ENCODE results near the gene NGEF. TPM values are rescaled to one million over a fixed set of nuclear protein-coding genes. Genes with fewer than 3 reads are reported as not detected.

The NGEF gene
- total RNA-seq, 1 experiment from 2014 or later: 1.9 TPM

- no peak overlapping the region for H3K4me3 Mint-ChIP-seq
- Histone ChIP-seq H4K20me1 (ENCODE audit: control insufficient read depth, insufficient read depth, insufficient read length) (no peaks in the 10 kb centered on the region), H2BK5ac (ENCODE audit: insufficient read length, low read length) (no peak overlapping the region), H4K5ac (ENCODE audit: insufficient read length, low read depth, low read length) (no peak overlapping the region), H3K23ac (ENCODE audit: insufficient read length, low read depth, low read length) (no peak overlapping the region), H3K4ac (ENCODE audit: low read depth, low read length) (no peak overlapping the region), H3K79me2 (ENCODE audit: insufficient read depth, low read length) (no peaks in the 10 kb centered on the region), H3K9ac (ENCODE audit: extremely low read depth, insufficient read length, low read length) (no peak overlapping the region), H3K79me1 (ENCODE audit: insufficient read depth, low read depth, low read length, poor library complexity, severe bottlenecking) (no peaks in the 10 kb centered on the region), H3T11ph (ENCODE audit: low read length) (no peak overlapping the region), H2BK15ac (ENCODE audit: low read depth, low read length) (no peak overlapping the region), H2BK120ac (ENCODE audit: low read depth, low read length, poor library complexity, severe bottlenecking) (no peak overlapping the region), H3K27me3 (ENCODE audit: insufficient read depth, low read length) (no peaks in the 10 kb centered on the region), H3K23me2 (ENCODE audit: insufficient read length, low read depth, low read length, poor library complexity, severe bottlenecking) (no peaks in the 10 kb centered on the region), H3K9me3 (ENCODE audit: control insufficient read depth, low read depth, low read length) (no peaks in the 10 kb centered on the region), H3K4me2 (ENCODE audit: insufficient read depth, insufficient read length, low read length) (no peak overlapping the region), H4K91ac (ENCODE audit: insufficient read length, low read depth, low read length) (no peak overlapping the region), H2BK20ac (ENCODE audit: low read depth, low read length, poor library complexity, severe bottlenecking) (no peak overlapping the region), H3K4me1 (ENCODE audit: insufficient read depth, low read length) (peaks cover 3% of the 10 kb centered on the region; the same call in 1 of the 2 replicates), H2AK5ac (ENCODE audit: insufficient read length, low read length) (no peak overlapping the region), H3K56ac (ENCODE audit: insufficient read length, low read depth, low read length) (no peak overlapping the region), H2BK12ac (ENCODE audit: insufficient read length, low read depth, low read length) (no peak overlapping the region), H3K14ac (ENCODE audit: insufficient read depth, low read length) (no peak overlapping the region), H3K27ac (ENCODE audit: insufficient read length, low read depth, low read length) (no peak overlapping the region), H4K8ac (replicated peaks; ENCODE audit: insufficient read length, low read depth, low read length) (no peak overlapping the region), H2AFZ (ENCODE audit: low read length) (no peak overlapping the region), H3K18ac (ENCODE audit: insufficient read length, low read depth, low read length) (no peak overlapping the region)
- no peak overlapping the region for H3K27ac Mint-ChIP-seq
- H3K9me3 Mint-ChIP-seq: peaks cover 5% of the 10 kb centered on the region in 2 experiments
- peaks cover 3% of the 10 kb centered on the region for H3K27me3 Mint-ChIP-seq (ENCODE audit: low read depth)
- WGBS (ENCODE audit: extremely low coverage, insufficient read length, low lambda C conversion rate): no CpG with 5 or more reads among the region's 7 CpGs
- H3K36me3 Mint-ChIP-seq (ENCODE audit: insufficient read depth in 1 of 3, low read depth in 3 of 3): peaks cover 0 to 6% (median 5%) of the 10 kb centered on the region in 3 experiments; a peak in 4 of 7 replicates
- DNase-seq: no peak
- peaks cover 25 to 42% of the 10 kb centered on the region in 2 experiments for H3K4me1 Mint-ChIP-seq
- TF ChIP-seq CTCF (conservative IDR thresholded peaks at IDR 0.05): no peak
Observed at GRCh38 chr2:232981356-232981755, 31.7 kb downstream of the NGEF start.

Data from H9 (cell line).